ENCODE data around the gene FADS6.

GRCh38 chr17:74831444-74832146 is 61.8 kb downstream of the FADS6 start:
- TF ChIP-seq CTCF (conservative IDR thresholded peaks at IDR 0.05; ENCODE audit: low read depth in 2 of 2) (no peak), POLR2AphosphoS5 (IDR thresholded peaks at IDR 0.05; ENCODE audit: low read depth) (no peak), EZH2 (IDR thresholded peaks at IDR 0.05; ENCODE audit: low read depth, unreplicated experiment) (no peak), ETS1 (IDR thresholded peaks at IDR 0.05) (no peak)

All from GM23338 (cell line).